ENCODE data around the gene GUSB. TPM values are rescaled to one million over a fixed set of nuclear protein-coding genes. Genes with fewer than 3 reads are reported as not detected.

Gene GUSB
- total and polyA plus RNA-seq, 2 of the 8 experiments (the other 6 are each of a cell fraction or from before 2014, with no cell fraction given) = 43.6 to 71.3 TPM

GRCh38 chr7:65955718-65956117 is 26.3 kb downstream of the GUSB start (continued):
- TF ChIP-seq BACH1 (IDR thresholded peaks at IDR 0.05; ENCODE audit: low read length) (no peak), NANOG (IDR thresholded peaks at IDR 0.05; ENCODE audit: insufficient read depth, low read depth, low read length, poor library complexity, severe bottlenecking) (no peak), CHD7 (IDR thresholded peaks at IDR 0.05; ENCODE audit: insufficient replicate concordance, low read length) (no peak), NRF1 (IDR thresholded peaks at IDR 0.05; ENCODE audit: low read depth, low read length) (no peak), EGR1 (IDR thresholded peaks at IDR 0.05; ENCODE audit: borderline replicate concordance, low read depth, low read length) (no peak)

Measured in H1 (cell line).